Activated T-helper 1 cell treated with Interleukin-2 at 50 U/mL for 16 hours (primary cell): ENCODE measurements around the gene MAP2K2.

Experiments used
- DNase-seq: peaks from one replicate; pipeline ENCODE4 v3.0.0-alpha.2; 2020; ENCODE audit warnings: low read depth

MAP2K2 gene

GRCh38 chr19:4099041-4099764, 24.7 kb downstream of the MAP2K2 start:
- DNase-seq = no peak

- DNase-seq = no peak
These were observed 25.4 kb downstream of the MAP2K2 start for GRCh38 chr19:4098493-4098892.

- DNase-seq = no peak
These were observed 26.4 kb downstream of the MAP2K2 start for GRCh38 chr19:4097501-4097900.

GRCh38 chr19:4096049-4096892, 27.7 kb downstream of the MAP2K2 start:
- DNase-seq = no peak

- DNase-seq = no peak
These were observed 28.5 kb downstream of the MAP2K2 start for GRCh38 chr19:4095488-4095844.

- DNase-seq = no peak
These were observed 29.0 kb downstream of the MAP2K2 start for GRCh38 chr19:4094761-4095487.

GRCh38 chr19:4094291-4094690, 29.6 kb downstream of the MAP2K2 start:
- DNase-seq = no peak

GRCh38 chr19:4093643-4094175, 30.2 kb downstream of the MAP2K2 start:
- no peak for DNase-seq

GRCh38 chr19:4090356-4091220, 33.3 kb downstream of the MAP2K2 start:
- no peak for DNase-seq

- DNase-seq = no peak
These were observed 34.0 kb downstream of the MAP2K2 start for GRCh38 chr19:4089946-4090345.

- DNase-seq = peak; percentile 25
These were observed 34.5 kb downstream of the MAP2K2 start for GRCh38 chr19:4089400-4089908.

GRCh38 chr19:4088975-4089374, 34.9 kb downstream of the MAP2K2 start:
- no peak for DNase-seq

- DNase-seq = no peak
These were observed 35.9 kb downstream of the MAP2K2 start for GRCh38 chr19:4087787-4088679.

- DNase-seq = no peak
These were observed 37.5 kb downstream of the MAP2K2 start for GRCh38 chr19:4086411-4086867.

GRCh38 chr19:4084547-4084877, 39.4 kb downstream of the MAP2K2 start:
- DNase-seq = no peak

GRCh38 chr19:4083677-4084546, 40.0 kb downstream of the MAP2K2 start:
- no peak for DNase-seq

- DNase-seq = no peak
These were observed 41.8 kb downstream of the MAP2K2 start for GRCh38 chr19:4082172-4082571.

- no peak for DNase-seq
These were observed 42.3 kb downstream of the MAP2K2 start for GRCh38 chr19:4081441-4082129.

GRCh38 chr19:4080473-4080872, 43.4 kb downstream of the MAP2K2 start:
- DNase-seq = no peak
